Type B pancreatic cell (in vitro differentiated cells): Measurements from ENCODE around the gene C1orf50. TPM values are rescaled to one million over a fixed set of nuclear protein-coding genes. Genes with fewer than 3 reads are reported as not detected.
A peak's percentile ranks its signal among the peaks of the same experiment; 100 is the strongest.

ENCODE experiments used
- DNase-seq: peaks from one replicate; pipeline ENCODE4 v3.0.0; 2021; ENCODE audit warnings: mixed read lengths; ENCODE audit not compliant: unreplicated experiment; ENCODE audit errors: extremely low spot score
- H3K27ac Mint-ChIP-seq: 2 replicates; pipeline ENCODE4 v1.8.0; 2021; ENCODE audit warnings: mild to moderate bottlenecking, mixed read lengths
- H3K27me3 Mint-ChIP-seq: 2 replicates; pipeline ENCODE4 v1.8.0; 2021; ENCODE audit warnings: mixed read lengths
- H3K36me3 Mint-ChIP-seq: 2 replicates; pipeline ENCODE4 v1.8.0; 2021; ENCODE audit warnings: mixed read lengths
- H3K4me1 Mint-ChIP-seq: one replicate; pipeline ENCODE4 v1.8.0; 2021; ENCODE audit warnings: mixed read lengths; ENCODE audit not compliant: unreplicated experiment
- H3K4me3 Mint-ChIP-seq: 2 replicates; pipeline ENCODE4 v1.8.0; 2021; ENCODE audit warnings: mild to moderate bottlenecking, mixed read lengths
- H3K9me3 Mint-ChIP-seq: 2 replicates; pipeline ENCODE4 v1.8.0; 2021; ENCODE audit warnings: mixed read lengths
- total RNA-seq: library from RNA; stranded (reverse); gene quantifications from 2 replicates; pipeline ENCODE4 v1.2.1, GENCODE V29; 2021; ENCODE audit warnings: low replicate concordance
- TF ChIP-seq, protein P1 (sequence below): fragments of 200-600 bp; sonication (generic); conservative IDR thresholded peaks from 2 replicates; pipeline ENCODE4 v1.5.0; 2021; ENCODE audit warnings: antibody characterized with exemption, mild to moderate bottlenecking

The C1orf50 gene
- total RNA-seq, 1 donor from 2014 or later = 9.1 TPM

DNA sequence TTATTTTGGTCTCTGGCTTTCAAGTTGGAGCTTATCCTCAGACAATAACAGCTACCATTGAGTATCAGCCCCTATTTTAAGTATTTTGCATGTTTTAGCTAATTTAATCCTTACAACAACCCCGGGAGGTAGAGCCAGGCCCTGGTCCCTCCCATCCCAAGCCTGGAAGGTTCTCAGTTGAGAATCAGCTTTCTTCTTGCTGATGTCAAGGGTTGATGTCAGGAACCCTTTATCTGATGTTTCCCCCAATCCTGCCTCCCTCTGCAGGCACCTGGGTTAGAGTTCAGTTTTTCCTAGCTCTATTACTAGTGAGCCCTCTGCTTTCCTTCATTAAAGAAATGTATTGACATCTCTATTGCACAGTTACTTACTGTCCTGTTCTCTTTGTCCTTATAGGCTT, 53.8 kb downstream of the C1orf50 start:
- Mint-ChIP-seq H3K36me3 (peaks cover 3% of the 10 kb centered on the region), H3K9me3 (no peaks in the 10 kb centered on the region), H3K27me3 (no peaks in the 10 kb centered on the region), H3K4me1 (peaks cover 33% of the 10 kb centered on the region), H3K27ac (no peak overlapping the region), H3K4me3 (no peak overlapping the region)
- TF ChIP-seq, protein P1, sequence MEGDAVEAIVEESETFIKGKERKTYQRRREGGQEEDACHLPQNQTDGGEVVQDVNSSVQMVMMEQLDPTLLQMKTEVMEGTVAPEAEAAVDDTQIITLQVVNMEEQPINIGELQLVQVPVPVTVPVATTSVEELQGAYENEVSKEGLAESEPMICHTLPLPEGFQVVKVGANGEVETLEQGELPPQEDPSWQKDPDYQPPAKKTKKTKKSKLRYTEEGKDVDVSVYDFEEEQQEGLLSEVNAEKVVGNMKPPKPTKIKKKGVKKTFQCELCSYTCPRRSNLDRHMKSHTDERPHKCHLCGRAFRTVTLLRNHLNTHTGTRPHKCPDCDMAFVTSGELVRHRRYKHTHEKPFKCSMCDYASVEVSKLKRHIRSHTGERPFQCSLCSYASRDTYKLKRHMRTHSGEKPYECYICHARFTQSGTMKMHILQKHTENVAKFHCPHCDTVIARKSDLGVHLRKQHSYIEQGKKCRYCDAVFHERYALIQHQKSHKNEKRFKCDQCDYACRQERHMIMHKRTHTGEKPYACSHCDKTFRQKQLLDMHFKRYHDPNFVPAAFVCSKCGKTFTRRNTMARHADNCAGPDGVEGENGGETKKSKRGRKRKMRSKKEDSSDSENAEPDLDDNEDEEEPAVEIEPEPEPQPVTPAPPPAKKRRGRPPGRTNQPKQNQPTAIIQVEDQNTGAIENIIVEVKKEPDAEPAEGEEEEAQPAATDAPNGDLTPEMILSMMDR = no peak
- DNase-seq = no peak

DNA sequence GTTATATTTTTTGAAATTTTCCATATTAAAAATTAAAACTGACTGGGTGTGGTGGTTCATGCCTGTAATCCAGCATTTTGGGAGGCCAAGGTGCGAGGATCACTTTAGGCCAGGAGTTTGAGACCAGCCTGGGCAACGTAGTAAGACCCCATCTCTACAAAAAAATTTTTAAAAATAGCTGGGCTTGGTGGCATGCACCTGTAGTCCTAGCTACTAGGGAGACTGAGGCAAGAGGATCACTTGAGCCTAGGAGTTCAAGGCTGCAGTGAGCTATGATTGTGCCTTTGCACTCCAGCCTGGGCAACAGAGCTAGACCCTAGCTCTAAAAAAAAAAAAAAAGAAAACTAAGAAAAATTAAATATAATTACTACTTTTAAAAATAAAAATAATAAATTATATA, 54.6 kb downstream of the C1orf50 start:
- Mint-ChIP-seq H3K4me3 (no peak overlapping the region), H3K27me3 (no peaks in the 10 kb centered on the region), H3K4me1 (peaks cover 26% of the 10 kb centered on the region), H3K36me3 (no peaks in the 10 kb centered on the region), H3K9me3 (no peaks in the 10 kb centered on the region), H3K27ac (no peak overlapping the region)
- DNase-seq = no peak
- TF ChIP-seq, protein P1 = no peak

DNA sequence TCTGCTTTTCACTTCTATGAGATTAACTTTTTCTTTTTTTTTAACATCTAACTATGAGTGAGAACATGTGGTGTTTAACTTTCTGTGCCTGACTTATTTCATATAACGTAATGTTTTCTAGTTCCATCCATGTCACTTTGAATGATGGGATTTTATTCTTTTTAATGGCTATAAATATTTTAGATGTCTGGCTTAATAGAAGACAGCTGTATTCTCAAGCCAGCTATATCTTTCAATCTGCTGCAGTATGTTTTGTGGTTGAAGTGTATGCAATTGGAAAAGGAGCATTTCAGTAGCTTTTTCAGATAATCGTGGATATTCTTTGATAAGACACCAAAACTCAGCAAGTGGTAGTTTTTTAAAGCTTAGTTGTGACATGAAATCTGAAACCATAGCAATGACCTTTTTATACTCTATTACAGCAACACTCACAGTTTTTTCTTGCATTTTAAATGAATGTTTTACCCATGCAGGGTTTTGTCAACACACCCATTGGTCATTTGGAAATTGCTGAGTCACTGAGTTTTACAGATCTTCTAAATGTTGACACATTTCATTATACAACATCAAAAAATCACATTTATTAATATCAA, 55.8 kb downstream of the C1orf50 start:
- no peaks in the 10 kb centered on the region for H3K27me3 Mint-ChIP-seq
- H3K4me3 Mint-ChIP-seq = peak overlapping the region; percentile 8
- H3K36me3 Mint-ChIP-seq = no peaks in the 10 kb centered on the region
- peaks cover 22% of the 10 kb centered on the region for H3K4me1 Mint-ChIP-seq
- H3K27ac Mint-ChIP-seq = peak overlapping the region; percentile 10
- H3K9me3 Mint-ChIP-seq = no peaks in the 10 kb centered on the region
- no peak for DNase-seq
- TF ChIP-seq, protein P1 = no peak

DNA sequence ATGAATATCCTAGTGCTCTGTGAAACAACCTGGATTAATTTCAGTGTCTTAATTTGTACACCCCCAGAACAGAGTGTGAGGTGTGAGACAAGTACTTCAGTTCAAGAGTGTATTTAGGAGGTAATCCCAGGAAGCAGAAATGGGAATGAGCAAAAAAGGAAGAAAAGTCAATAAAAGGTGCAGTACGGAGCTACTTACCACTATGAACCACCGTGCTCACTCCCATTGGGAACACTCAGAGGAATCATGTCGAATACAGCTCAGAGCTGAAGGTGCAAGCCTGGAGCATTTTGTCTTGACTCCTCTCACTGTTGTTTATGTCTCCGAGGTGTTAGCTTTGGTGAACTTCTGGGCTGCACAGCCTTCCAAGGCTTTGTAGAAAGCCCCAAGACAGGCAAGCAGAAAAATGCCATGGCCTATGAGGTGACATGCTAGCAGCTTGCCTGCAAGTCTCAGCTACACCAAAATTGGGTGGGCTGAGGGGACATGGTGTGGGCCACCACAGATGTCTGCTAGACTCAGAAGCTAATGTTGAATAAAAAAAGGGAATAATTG, 57.5 kb downstream of the C1orf50 start:
- DNase-seq = no peak
- peaks cover 22% of the 10 kb centered on the region for H3K4me1 Mint-ChIP-seq
- H3K4me3 Mint-ChIP-seq = no peak overlapping the region
- TF ChIP-seq, protein P1 = no peak
- H3K36me3 Mint-ChIP-seq = no peaks in the 10 kb centered on the region
- no peak overlapping the region for H3K27ac Mint-ChIP-seq
- H3K9me3 Mint-ChIP-seq = no peaks in the 10 kb centered on the region
- no peaks in the 10 kb centered on the region for H3K27me3 Mint-ChIP-seq

DNA sequence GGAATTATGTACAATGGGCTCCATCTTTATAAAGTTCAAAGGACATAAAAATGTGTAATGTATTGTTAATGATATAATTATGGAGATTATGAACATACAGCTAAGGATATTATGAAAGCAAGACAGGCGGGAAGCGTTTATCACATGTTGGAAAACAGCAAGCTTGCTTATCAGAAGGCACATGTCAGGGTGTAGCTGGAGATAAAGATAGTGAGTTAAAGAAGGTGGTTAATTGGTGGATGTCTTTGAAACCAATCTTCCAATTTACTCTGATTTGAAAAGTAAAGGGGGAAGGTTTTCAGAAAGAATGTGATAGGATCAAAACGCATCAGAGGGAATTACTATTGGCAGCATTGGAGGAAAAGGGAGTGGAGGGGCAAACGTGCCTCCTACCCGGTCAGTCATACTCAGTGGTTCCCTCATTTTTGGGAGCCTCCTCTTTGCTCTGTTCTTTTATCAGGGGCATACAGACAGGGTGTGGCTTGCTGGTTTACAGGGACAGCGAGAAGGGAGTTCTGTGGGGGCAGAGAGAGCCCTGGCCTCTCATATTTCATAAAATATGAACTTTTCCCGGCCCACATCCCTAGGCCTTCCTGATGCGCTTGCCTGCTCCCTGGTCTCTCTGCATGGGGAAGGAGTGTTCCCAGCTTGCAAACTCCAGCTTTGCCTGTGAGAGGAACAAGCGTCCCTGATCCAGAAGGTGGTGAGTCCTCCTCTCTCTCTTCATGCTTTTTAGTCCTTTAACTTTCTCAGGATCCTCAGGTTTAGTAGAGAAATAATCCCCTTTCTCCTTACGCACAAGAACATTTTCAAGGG, 58.2 kb downstream of the C1orf50 start:
- DNase-seq = no peak
- Mint-ChIP-seq H3K4me1 (peaks cover 22% of the 10 kb centered on the region), H3K36me3 (no peaks in the 10 kb centered on the region), H3K27ac (no peak overlapping the region), H3K4me3 (no peak overlapping the region), H3K9me3 (no peaks in the 10 kb centered on the region), H3K27me3 (no peaks in the 10 kb centered on the region)
- TF ChIP-seq, protein P1 = no peak

Other genes with a start within 250 kb of the C1orf50 start
- gene PPIH, start 108.8 kb upstream of the C1orf50 start, total RNA-seq = 42.5 and 58.9 TPM in 2 replicates
- 508 and 709 TPM in 2 replicates for gene YBX1, start 84.8 kb upstream of the C1orf50 start, total RNA-seq
- gene CLDN19, start 27.0 kb upstream of the C1orf50 start, total RNA-seq = 0.33 and 2.3 TPM in 2 replicates
- 30.7 and 77.2 TPM in 2 replicates for gene P3H1, start 221 bp upstream of the C1orf50 start, total RNA-seq
- gene TMEM269, start 17.7 kb downstream of the C1orf50 start, total RNA-seq = 0.41 and 0.57 TPM in 2 replicates
- 8.4 and 10.3 TPM in 2 replicates for gene ERMAP, start 49.9 kb downstream of the C1orf50 start, total RNA-seq
- gene SVBP, start 50.1 kb downstream of the C1orf50 start, total RNA-seq = 31.3 and 42.9 TPM in 2 replicates
- gene ZNF691, start 79.4 kb downstream of the C1orf50 start, total RNA-seq = 11.2 and 18.0 TPM in 2 replicates
- gene SLC2A1, start 191.6 kb downstream of the C1orf50 start, total RNA-seq = 192 and 706 TPM in 2 replicates